ENCODE data around the gene GK2. TPM values are rescaled to one million over a fixed set of nuclear protein-coding genes. Genes with fewer than 3 reads are reported as not detected.

Gene GK2
- total RNA-seq, 1 donor from 2014 or later, result not detected

DNA sequence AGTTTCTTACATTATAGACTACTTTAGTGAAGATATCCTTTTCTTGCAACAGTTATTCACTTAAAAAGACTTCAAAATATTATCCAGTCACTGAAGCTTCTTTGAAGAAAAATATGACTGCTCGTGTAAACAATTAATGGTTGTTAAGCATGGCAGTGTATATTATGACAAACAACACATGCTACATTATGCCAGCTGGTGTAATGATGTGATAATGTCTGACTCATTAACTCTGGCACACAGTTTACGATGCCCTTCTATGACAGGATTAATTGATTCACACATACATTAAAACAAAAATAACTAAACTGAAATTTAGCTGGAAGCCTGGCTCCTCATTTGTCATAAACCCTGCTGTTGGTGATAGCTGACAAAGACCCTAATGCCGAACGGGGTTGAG, 22.4 kb downstream of the GK2 start:
- no peak overlapping the region for H3K4me3 Mint-ChIP-seq (ENCODE audit: unreplicated experiment)
- no peaks in the 10 kb centered on the region for H3K9me3 Mint-ChIP-seq (ENCODE audit: unreplicated experiment)
- FAIRE-seq, result no peak
- H2AFZ ChIP-seq (ENCODE audit: low read depth, low read length), result no peak overlapping the region
- no peak overlapping the region for H3K4me3 ChIP-seq (ENCODE audit: insufficient read depth, low read depth, low read length)
- H3K4me1 Mint-ChIP-seq (ENCODE audit: low read depth, unreplicated experiment), result no peaks in the 10 kb centered on the region
- no peaks in the 10 kb centered on the region for H3K9me3 ChIP-seq (ENCODE audit: insufficient read depth, low read depth, low read length)
- H3K4me2 ChIP-seq (ENCODE audit: low read length), result no peak overlapping the region
- no peaks in the 10 kb centered on the region for H3K79me2 ChIP-seq (ENCODE audit: insufficient read depth, low read length)
- H3K9ac ChIP-seq (ENCODE audit: low read length), result no peak overlapping the region
- no peak for DNase-seq (ENCODE audit: low read depth)
- H3K27ac Mint-ChIP-seq (ENCODE audit: unreplicated experiment), result no peak overlapping the region
- H3K27ac ChIP-seq (ENCODE audit: low read depth, low read length), result no peak overlapping the region
- no peaks in the 10 kb centered on the region for H3K4me1 ChIP-seq (ENCODE audit: insufficient read depth, low read length)
- no peaks in the 10 kb centered on the region for H3K27me3 Mint-ChIP-seq (ENCODE audit: low read depth, unreplicated experiment)
- H3K27me3 ChIP-seq (ENCODE audit: insufficient read depth, low read length), result no peaks in the 10 kb centered on the region
- TF ChIP-seq EZH2 (IDR thresholded peaks at IDR 0.05; ENCODE audit: insufficient read depth, low read length), result no peak
- TF ChIP-seq, protein P1, sequence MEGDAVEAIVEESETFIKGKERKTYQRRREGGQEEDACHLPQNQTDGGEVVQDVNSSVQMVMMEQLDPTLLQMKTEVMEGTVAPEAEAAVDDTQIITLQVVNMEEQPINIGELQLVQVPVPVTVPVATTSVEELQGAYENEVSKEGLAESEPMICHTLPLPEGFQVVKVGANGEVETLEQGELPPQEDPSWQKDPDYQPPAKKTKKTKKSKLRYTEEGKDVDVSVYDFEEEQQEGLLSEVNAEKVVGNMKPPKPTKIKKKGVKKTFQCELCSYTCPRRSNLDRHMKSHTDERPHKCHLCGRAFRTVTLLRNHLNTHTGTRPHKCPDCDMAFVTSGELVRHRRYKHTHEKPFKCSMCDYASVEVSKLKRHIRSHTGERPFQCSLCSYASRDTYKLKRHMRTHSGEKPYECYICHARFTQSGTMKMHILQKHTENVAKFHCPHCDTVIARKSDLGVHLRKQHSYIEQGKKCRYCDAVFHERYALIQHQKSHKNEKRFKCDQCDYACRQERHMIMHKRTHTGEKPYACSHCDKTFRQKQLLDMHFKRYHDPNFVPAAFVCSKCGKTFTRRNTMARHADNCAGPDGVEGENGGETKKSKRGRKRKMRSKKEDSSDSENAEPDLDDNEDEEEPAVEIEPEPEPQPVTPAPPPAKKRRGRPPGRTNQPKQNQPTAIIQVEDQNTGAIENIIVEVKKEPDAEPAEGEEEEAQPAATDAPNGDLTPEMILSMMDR (IDR thresholded peaks at IDR 0.05; ENCODE audit: insufficient read depth, low read depth, low read length), result no peak
- no peaks in the 10 kb centered on the region for H3K36me3 ChIP-seq (ENCODE audit: insufficient read depth, low read length)
- no peaks in the 10 kb centered on the region for H4K20me1 ChIP-seq (ENCODE audit: insufficient read depth, low read length)
- no peaks in the 10 kb centered on the region for H3K36me3 Mint-ChIP-seq (ENCODE audit: low read depth, unreplicated experiment)

DNA sequence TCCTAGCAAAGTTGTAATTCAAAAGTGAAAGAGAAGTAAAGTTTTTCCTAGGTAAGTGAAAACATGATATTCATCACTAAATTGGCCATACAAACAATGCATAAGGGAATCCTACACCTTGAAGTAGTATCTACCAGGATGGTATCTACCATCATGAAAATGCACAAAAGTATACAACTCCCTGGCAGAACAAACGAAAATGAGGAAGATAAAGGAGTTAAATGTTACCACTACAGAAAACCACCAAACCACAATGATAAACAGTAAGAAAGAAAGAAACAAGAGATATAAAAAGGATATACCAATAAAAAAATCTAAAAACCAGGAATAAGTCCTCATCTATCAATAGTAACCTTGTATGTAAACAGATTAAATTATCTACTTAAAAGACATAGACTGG, 26.9 kb downstream of the GK2 start:
- FAIRE-seq (no peak), DNase-seq (ENCODE audit: low read depth) (no peak)
- Histone ChIP-seq H3K36me3 (ENCODE audit: insufficient read depth, low read length) (no peaks in the 10 kb centered on the region), H3K27ac (ENCODE audit: low read depth, low read length) (no peak overlapping the region), H3K79me2 (ENCODE audit: insufficient read depth, low read length) (no peaks in the 10 kb centered on the region), H3K9ac (ENCODE audit: low read length) (no peak overlapping the region), H2AFZ (ENCODE audit: low read depth, low read length) (no peak overlapping the region), H3K4me2 (ENCODE audit: low read length) (no peak overlapping the region), H3K27me3 (ENCODE audit: insufficient read depth, low read length) (no peaks in the 10 kb centered on the region), H3K9me3 (ENCODE audit: insufficient read depth, low read depth, low read length) (no peaks in the 10 kb centered on the region), H3K4me3 (ENCODE audit: insufficient read depth, low read depth, low read length) (no peak overlapping the region), H4K20me1 (ENCODE audit: insufficient read depth, low read length) (no peaks in the 10 kb centered on the region), H3K4me1 (ENCODE audit: insufficient read depth, low read length) (no peaks in the 10 kb centered on the region)
- no peak overlapping the region for H3K4me3 Mint-ChIP-seq (ENCODE audit: unreplicated experiment)
- no peaks in the 10 kb centered on the region for H3K4me1 Mint-ChIP-seq (ENCODE audit: low read depth, unreplicated experiment)
- no peaks in the 10 kb centered on the region for H3K9me3 Mint-ChIP-seq (ENCODE audit: unreplicated experiment)
- H3K36me3 Mint-ChIP-seq (ENCODE audit: low read depth, unreplicated experiment), result no peaks in the 10 kb centered on the region
- no peaks in the 10 kb centered on the region for H3K27me3 Mint-ChIP-seq (ENCODE audit: low read depth, unreplicated experiment)
- no peak overlapping the region for H3K27ac Mint-ChIP-seq (ENCODE audit: unreplicated experiment)
- TF ChIP-seq EZH2 (IDR thresholded peaks at IDR 0.05; ENCODE audit: insufficient read depth, low read length), result no peak
- TF ChIP-seq, protein P1 (IDR thresholded peaks at IDR 0.05; ENCODE audit: insufficient read depth, low read depth, low read length), result no peak

DNA sequence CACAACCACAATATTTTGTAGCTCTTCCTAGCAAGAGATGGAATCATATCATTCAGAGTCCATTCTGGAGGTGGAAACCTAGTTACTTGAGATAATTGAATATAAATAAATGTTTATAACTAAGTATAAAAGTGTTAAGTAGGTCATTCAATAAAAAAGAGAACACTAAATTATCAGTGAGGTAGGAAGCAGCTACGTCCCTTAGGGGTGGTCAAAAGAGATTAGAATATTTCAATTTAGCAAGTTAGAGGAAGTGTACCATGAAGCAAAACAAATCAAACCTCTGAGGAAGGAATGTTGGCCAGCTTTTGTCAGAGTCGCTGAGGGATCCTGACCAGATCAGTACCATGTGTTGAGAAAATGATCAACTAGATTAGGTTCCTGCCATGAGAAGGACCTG, 38.0 kb downstream of the GK2 start:
- H3K36me3 Mint-ChIP-seq (ENCODE audit: low read depth, unreplicated experiment), result no peaks in the 10 kb centered on the region
- Histone ChIP-seq H3K9me3 (ENCODE audit: insufficient read depth, low read depth, low read length) (no peaks in the 10 kb centered on the region), H3K27ac (ENCODE audit: low read depth, low read length) (no peak overlapping the region), H3K4me3 (ENCODE audit: insufficient read depth, low read depth, low read length) (no peak overlapping the region), H3K4me2 (ENCODE audit: low read length) (no peak overlapping the region), H3K36me3 (ENCODE audit: insufficient read depth, low read length) (no peaks in the 10 kb centered on the region), H3K4me1 (ENCODE audit: insufficient read depth, low read length) (no peaks in the 10 kb centered on the region), H3K9ac (ENCODE audit: low read length) (no peak overlapping the region), H3K79me2 (ENCODE audit: insufficient read depth, low read length) (no peaks in the 10 kb centered on the region), H3K27me3 (ENCODE audit: insufficient read depth, low read length) (no peaks in the 10 kb centered on the region), H4K20me1 (ENCODE audit: insufficient read depth, low read length) (no peaks in the 10 kb centered on the region), H2AFZ (ENCODE audit: low read depth, low read length) (no peak overlapping the region)
- FAIRE-seq, result no peak
- H3K27ac Mint-ChIP-seq (ENCODE audit: unreplicated experiment), result no peak overlapping the region
- no peak for TF ChIP-seq EZH2 (IDR thresholded peaks at IDR 0.05; ENCODE audit: insufficient read depth, low read length)
- TF ChIP-seq, protein P1 (IDR thresholded peaks at IDR 0.05; ENCODE audit: insufficient read depth, low read depth, low read length), result no peak
- no peak overlapping the region for H3K4me3 Mint-ChIP-seq (ENCODE audit: unreplicated experiment)
- no peaks in the 10 kb centered on the region for H3K9me3 Mint-ChIP-seq (ENCODE audit: unreplicated experiment)
- no peaks in the 10 kb centered on the region for H3K4me1 Mint-ChIP-seq (ENCODE audit: low read depth, unreplicated experiment)
- no peaks in the 10 kb centered on the region for H3K27me3 Mint-ChIP-seq (ENCODE audit: low read depth, unreplicated experiment)
- no peak for DNase-seq (ENCODE audit: low read depth)

Data from astrocyte (in vitro differentiated cells and primary cell).